CD4-positive, alpha-beta T cell treated with Interleukin-4 for 4 hours (primary cell): ENCODE data around the gene CHST11.
A peak's percentile ranks its signal among the peaks of the same experiment; 100 is the strongest.

Experiments
- DNase-seq: peaks from one replicate; pipeline ENCODE4 v3.0.0-alpha.2; 2020

Gene CHST11

GRCh38 chr12:104707194-104707593, 250.4 kb downstream of the CHST11 start:
- DNase-seq, result no peak

- DNase-seq, result no peak
Measured at GRCh38 chr12:104707794-104708558, 251.2 kb downstream of the CHST11 start.

- no peak for DNase-seq
Measured at GRCh38 chr12:104708891-104709290, 252.1 kb downstream of the CHST11 start.

- DNase-seq, result no peak
Measured at GRCh38 chr12:104709692-104710435, 253.1 kb downstream of the CHST11 start.

GRCh38 chr12:104710940-104711689, 254.4 kb downstream of the CHST11 start:
- DNase-seq, result no peak

GRCh38 chr12:104712477-104712876, 255.7 kb downstream of the CHST11 start:
- no peak for DNase-seq

DNA sequence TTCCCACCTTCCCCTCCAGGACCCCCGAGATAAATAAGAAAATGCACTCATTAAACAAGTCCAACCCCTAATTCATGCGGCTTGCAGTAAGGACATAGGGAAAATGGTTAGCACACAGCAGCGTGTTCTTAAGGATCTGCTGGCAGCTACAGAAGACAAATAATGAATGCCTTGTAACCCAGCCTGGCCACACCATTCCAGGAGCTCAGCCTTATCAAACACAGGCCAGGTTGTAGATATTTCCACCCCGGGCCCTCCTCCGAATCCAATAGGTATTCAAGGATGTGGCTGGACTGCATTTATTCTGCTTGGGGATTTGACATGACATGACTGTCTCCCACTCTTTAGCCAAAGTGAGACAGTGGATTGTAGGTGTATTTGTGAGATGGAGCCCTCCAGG, 256.2 kb downstream of the CHST11 start:
- DNase-seq, result no peak

- DNase-seq, result no peak
Measured at GRCh38 chr12:104713444-104713843, 256.7 kb downstream of the CHST11 start.

DNA sequence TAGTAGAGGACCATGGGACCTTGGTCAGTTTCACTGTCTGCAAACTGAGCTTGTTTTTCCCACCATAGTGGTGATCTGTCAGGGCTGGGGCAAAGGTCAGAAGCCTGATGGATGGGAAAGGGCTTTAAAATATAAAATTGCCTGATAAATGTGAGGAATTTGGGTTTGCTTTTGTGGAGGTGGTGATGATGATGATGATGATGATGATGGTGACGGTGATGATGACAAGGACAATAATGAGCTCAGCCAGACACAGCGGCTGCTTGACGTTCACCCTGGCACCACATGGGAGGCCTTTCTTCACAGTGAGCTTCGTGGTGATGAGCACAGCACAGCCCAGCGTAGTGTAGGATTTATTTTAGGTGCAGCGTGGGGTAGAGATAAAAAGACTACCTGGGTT, 257.6 kb downstream of the CHST11 start:
- DNase-seq, result no peak

DNA sequence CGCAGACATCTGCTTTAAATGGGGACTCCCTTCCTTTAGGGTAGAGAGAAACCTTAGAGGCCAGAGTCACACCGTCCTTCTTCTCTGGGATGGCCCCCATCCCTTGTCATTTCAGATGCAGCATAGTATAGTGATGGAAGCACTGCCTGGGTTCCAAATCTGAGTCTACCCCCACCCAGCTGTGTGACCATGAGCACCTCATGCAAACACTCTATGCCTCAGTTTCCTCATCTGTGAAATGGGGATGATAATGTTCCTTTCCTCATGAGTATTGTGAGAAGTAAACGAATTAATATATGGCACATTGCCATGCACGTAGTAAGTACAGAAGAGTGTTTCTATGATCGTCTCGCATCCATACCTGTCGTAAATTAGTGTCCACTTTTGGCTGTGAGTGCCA, 259.4 kb downstream of the CHST11 start:
- no peak for DNase-seq

- DNase-seq, result no peak
Measured at GRCh38 chr12:104718304-104718929, 261.7 kb downstream of the CHST11 start.

DNA sequence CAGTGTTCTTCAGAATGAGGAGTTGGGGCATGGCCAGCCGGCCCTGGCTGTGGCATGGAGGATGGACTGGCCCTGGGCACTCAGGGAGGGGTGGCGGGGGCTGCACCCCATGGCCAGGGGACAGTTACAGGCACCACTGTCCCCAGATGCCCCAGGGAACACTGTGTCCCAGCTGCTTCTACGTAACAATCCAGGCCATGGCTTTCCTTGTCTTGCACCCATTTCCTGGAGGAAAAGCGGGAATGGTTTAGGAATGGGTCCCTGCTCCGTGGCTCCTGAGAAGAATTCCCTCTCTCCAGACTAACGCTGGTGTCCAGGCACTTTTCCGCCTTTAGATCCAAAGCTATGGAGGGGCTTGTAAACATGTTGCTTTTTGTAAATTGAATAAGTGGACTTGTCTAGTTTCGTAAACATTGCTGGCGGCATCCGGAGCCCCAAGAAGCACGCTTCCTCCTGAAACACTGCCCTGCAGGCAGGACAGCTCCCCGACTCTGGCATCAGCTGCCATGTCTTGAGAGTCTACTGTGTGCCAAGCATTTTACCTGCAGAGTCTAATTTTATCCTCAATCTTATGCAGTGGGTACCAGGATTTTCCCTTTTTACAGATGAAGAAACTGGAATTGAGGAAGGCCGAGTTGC, 263.1 kb downstream of the CHST11 start:
- DNase-seq, result no peak

- DNase-seq, result peak; percentile 75
Measured at GRCh38 chr12:104720339-104721038, 263.7 kb downstream of the CHST11 start.

DNA sequence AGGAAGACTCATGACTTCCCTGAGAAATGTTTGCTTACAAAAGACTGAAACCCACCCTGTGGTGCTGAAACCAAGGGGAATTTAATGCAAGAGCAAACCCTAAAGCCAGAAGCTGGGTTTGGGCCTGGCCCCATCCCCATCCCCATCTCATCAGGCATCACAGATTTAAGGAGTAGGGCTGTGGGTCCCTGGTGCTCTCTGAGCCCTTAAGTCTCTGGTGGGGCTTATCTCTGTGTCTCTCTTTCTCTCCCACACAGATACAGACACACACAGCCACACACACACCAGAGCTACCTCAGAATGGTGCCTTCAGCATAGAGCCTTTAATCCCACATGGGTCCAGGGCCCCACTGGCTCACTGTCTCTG, 264.3 kb downstream of the CHST11 start:
- DNase-seq, result no peak

DNA sequence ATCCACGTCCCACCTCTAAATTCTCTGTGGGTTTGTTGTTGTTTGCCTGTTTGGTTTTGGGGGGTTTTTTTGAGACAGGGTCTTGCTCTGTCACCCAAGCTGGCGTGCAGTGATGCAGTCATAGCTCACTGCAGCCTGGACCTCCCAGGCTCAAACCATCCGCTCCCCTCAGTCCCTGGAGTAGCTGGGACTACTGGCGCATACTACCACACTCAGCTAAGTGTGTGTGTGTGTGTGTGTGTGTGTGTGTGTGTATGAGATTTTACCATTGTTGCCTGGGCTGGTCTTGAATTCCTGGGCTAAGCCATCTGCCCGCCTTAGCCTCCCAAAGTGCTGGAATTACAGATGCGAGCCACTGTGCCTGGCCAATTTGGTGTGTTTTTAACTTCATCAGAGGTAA, 265.2 kb downstream of the CHST11 start:
- DNase-seq, result no peak

GRCh38 chr12:104722601-104723534, 266.1 kb downstream of the CHST11 start:
- no peak for DNase-seq

DNA sequence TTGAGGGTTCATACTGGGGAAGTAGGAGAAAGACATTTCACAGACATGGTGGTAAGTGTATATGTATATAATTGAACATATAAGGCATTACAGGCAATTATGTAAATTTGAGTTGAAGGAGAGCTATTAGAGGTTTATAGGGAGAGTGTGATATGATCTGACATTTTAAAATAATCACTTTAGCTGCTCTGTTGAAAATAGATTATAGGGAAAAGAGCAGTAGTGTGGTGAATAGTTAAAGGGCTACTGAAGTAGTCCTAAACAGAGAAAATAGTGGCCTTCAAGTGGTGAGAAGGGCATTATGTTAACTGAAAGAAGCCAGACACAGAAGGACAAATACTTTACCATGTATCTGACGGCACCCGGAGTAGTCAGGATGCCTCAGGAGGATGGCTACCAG, 267.1 kb downstream of the CHST11 start:
- no peak for DNase-seq

DNA sequence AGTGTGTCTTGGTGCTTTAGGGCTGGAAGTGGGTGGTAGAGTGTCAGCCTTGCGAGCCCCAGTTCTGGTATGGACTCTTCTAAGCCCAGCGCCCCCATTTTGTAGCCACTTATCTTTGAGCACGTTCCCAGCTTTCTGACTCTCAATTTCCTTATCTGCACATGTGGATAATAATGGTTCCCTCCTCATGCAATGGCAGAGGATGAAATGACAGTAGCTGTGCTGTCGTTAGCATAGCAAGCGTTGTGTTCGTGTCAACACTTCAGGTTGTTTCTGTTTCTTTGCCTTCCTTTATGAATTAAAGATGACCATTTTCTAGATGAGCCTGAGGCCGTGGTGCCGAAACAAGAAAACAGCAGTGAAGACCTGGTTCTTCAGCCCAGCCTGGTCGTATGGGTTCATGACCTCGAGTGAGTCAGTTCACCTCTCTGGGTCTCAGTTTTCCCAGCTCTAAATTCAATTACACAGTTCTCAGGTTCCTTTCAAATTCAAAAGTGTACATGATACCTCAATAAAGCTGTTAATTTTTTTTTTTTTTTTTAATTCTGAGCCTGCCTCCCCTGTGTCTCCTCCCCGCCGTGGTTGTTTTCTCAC, 268.3 kb downstream of the CHST11 start:
- no peak for DNase-seq

GRCh38 chr12:104725610-104726009, 268.9 kb downstream of the CHST11 start:
- DNase-seq, result no peak

DNA sequence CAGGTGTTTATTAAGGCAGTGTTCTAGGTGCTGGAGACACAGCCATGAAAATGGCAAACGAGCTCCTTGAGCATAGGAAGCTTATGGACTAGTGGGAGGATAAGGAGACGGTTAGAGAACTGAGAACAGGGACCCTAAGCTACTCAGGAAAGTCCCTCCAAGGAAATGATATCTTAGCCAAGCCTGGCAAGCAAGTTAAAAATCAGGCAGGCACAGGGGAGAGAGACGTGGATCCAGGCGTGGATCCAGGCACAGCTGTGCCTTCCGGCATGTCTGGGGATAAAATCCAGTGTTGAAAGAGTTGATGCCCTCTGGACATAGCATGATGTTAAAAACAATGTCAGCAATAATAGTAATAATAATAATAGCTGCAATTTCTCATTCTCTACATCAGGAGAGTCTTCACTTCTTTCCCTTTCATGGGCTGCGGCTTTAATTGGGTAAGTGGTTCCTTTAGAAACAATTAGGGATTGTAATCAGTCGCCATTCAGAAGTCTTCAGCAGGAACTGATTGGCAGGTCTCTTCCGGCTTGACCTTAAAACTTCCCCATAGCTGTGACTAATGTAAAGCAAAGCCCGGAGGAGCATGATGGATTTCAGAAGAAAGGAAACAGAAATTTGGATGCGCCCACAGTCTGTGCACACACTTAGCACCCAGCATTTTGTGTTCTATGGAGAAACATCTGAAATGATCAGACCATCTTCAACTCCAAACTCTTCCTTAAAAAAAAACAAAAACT, 271.1 kb downstream of the CHST11 start:
- no peak for DNase-seq
